Effector memory CD8-positive, alpha-beta T cell (primary cell): Measurements from ENCODE around the gene CBX1.
"Not testable (repeated sequence)": the region's sequence is repeated elsewhere in the genome, so short reads cannot be mapped to it uniquely, and the experiment has no call there.

Experiments
- ATAC-seq: fragments of 150-1000 bp; cut with Tn5 transposase; replicated peaks from 2 replicates; pipeline ENCODE4 v1.10.0; 2021; ENCODE audit warnings: mild to moderate bottlenecking, moderate library complexity
- DNase-seq, 3 experiments: peaks; one replicate each; pipeline ENCODE4 v3.0.0; 2021
- H3K27ac Mint-ChIP-seq, 2 donors: one replicate each; pipeline ENCODE4 v1.8.0; 2022; ENCODE audit warnings: mild to moderate bottlenecking in 2 of 2, mixed read lengths in 2 of 2, moderate library complexity in 2 of 2
- H3K27me3 Mint-ChIP-seq, 2 donors: one replicate each; pipeline ENCODE4 v1.8.0; 2022; ENCODE audit warnings: mixed read lengths in 2 of 2
- H3K36me3 Mint-ChIP-seq: one replicate; pipeline ENCODE4 v1.8.0; 2022; ENCODE audit warnings: mild to moderate bottlenecking, moderate library complexity, mixed read lengths; ENCODE audit not compliant: insufficient read depth
- H3K4me1 Mint-ChIP-seq, 2 donors: one replicate each; pipeline ENCODE4 v1.8.0; 2022; ENCODE audit warnings: low read depth in 2 of 2, mixed read lengths in 2 of 2
- H3K4me3 Mint-ChIP-seq, 2 donors: one replicate each; pipeline ENCODE4 v1.8.0; 2022; ENCODE audit warnings: mild to moderate bottlenecking in 2 of 2, mixed read lengths in 2 of 2, moderate library complexity in 2 of 2
- H3K9me3 Mint-ChIP-seq, 2 donors: one replicate each; pipeline ENCODE4 v1.8.0; 2022; ENCODE audit warnings: mixed read lengths in 2 of 2

CBX1 gene

GRCh38 chr17:48047741-48048383 is 53.4 kb downstream of the CBX1 start, which contains the start of gene NFE2L1:
Gene NFE2L1 (plus strand): TSS chr17:48048359. CDS start chr17:48051119, 2,760 bp downstream.
- H3K27me3 Mint-ChIP-seq: no peaks in the 10 kb centered on the region
- peak within 1 kb of the TSS; percentile 94 to 95 for H3K27ac Mint-ChIP-seq
- H3K4me1 Mint-ChIP-seq: peaks cover 45 to 50% of the 10 kb centered on the region in 2 donors
- H3K9me3 Mint-ChIP-seq: no peaks in the 10 kb centered on the region
- ATAC-seq: peak; percentile 93
- H3K4me3 Mint-ChIP-seq: peak within 1 kb of the TSS; percentile 81 to 83
- peaks cover 17% of the 10 kb centered on the region for H3K36me3 Mint-ChIP-seq
- DNase-seq: peak; percentile 94 to 95 (median 95)

- DNase-seq: no peak
- no peaks in the 10 kb centered on the region for H3K9me3 Mint-ChIP-seq
- peaks cover 17% of the 10 kb centered on the region for H3K36me3 Mint-ChIP-seq
- H3K27me3 Mint-ChIP-seq: no peaks in the 10 kb centered on the region
- H3K4me1 Mint-ChIP-seq: peaks cover 41 to 44% of the 10 kb centered on the region in 2 donors
- H3K4me3 Mint-ChIP-seq: peak overlapping the region; percentile 81 to 83
- peak overlapping the region; percentile 94 to 95 for H3K27ac Mint-ChIP-seq
- no peak for ATAC-seq
These were observed 54.1 kb downstream of the CBX1 start for GRCh38 chr17:48047113-48047740.

- DNase-seq (no peak), ATAC-seq (no peak)
- Mint-ChIP-seq H3K27me3 (peaks cover 0 to 6% of the 10 kb centered on the region in 2 donors), H3K9me3 (no peaks in the 10 kb centered on the region), H3K4me1 (peaks cover 34 to 38% of the 10 kb centered on the region in 2 donors), H3K4me3 (peak overlapping the region in 1 of 2 donors; percentile 81), H3K36me3 (peaks cover 17% of the 10 kb centered on the region), H3K27ac (peak overlapping the region in 1 of 2 donors; percentile 94)
These were observed 55.0 kb downstream of the CBX1 start for GRCh38 chr17:48046296-48046695.

GRCh38 chr17:48045316-48046001 is 55.8 kb downstream of the CBX1 start:
- H3K27me3 Mint-ChIP-seq: peaks cover 0 to 8% of the 10 kb centered on the region in 2 donors
- H3K27ac Mint-ChIP-seq: no peak overlapping the region
- DNase-seq (no peak), ATAC-seq (no peak)
- no peak overlapping the region for H3K4me3 Mint-ChIP-seq
- H3K9me3 Mint-ChIP-seq: no peaks in the 10 kb centered on the region
- H3K4me1 Mint-ChIP-seq: peaks cover 29 to 34% of the 10 kb centered on the region in 2 donors
- peaks cover 13% of the 10 kb centered on the region for H3K36me3 Mint-ChIP-seq

GRCh38 chr17:48044851-48045250 is 56.4 kb downstream of the CBX1 start:
- no peak for ATAC-seq
- Mint-ChIP-seq H3K4me1 (peaks cover 25 to 28% of the 10 kb centered on the region in 2 donors), H3K9me3 (no peaks in the 10 kb centered on the region), H3K27ac (no peak overlapping the region), H3K27me3 (peaks cover 0 to 8% of the 10 kb centered on the region in 2 donors), H3K36me3 (peaks cover 13% of the 10 kb centered on the region), H3K4me3 (no peak overlapping the region)
- no peak for DNase-seq

DNA sequence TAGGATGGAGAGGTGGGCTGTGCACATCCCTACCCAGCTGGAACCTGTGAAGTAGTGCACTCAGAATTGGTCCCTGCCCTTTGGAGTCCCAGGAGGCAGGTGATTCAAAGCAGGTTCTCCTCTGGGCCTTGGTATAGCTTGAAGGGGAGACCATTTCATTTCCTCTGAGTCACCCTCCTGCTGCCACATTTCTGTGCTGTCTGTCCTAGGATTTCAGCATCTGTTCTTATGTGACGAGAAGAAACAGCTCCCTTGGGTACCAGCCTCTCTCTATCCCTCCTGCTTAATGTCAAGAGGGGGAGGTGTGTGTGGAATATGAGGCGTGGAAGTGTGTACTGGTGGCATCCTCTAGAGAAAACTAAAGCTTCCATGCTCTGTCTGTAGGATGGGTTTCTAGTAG is 58.1 kb downstream of the CBX1 start:
- no peaks in the 10 kb centered on the region for H3K9me3 Mint-ChIP-seq
- no peak overlapping the region for H3K4me3 Mint-ChIP-seq
- H3K36me3 Mint-ChIP-seq: peaks cover 11% of the 10 kb centered on the region
- ATAC-seq (no peak), DNase-seq (no peak)
- peaks cover 14 to 19% of the 10 kb centered on the region in 2 donors for H3K27me3 Mint-ChIP-seq
- H3K27ac Mint-ChIP-seq: no peak overlapping the region
- H3K4me1 Mint-ChIP-seq: peaks cover 16 to 19% of the 10 kb centered on the region in 2 donors

DNA sequence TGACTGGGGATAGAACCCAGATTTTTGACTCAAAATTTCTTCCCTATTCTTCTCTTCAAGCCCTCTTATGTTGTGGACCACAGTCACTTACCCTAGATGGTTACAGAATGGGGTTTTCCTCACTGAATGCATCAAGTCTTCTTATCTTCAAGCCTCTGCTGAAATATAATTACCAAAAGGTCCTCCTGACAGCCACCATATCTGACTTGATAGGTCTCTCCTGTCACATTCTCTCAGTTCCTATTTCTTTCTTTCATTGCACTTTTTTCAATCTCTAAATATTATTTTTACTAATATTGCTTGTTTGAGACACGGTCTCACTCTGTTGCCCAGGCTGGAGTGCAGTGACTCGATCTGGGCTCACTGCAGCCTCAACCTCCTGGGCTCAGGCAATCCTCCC is 62.6 kb downstream of the CBX1 start:
- no peak for DNase-seq
- no peak for ATAC-seq
- no peaks in the 10 kb centered on the region for H3K36me3 Mint-ChIP-seq
- peak overlapping the region; percentile 84 to 88 for H3K4me3 Mint-ChIP-seq
- H3K27me3 Mint-ChIP-seq: peaks cover 24 to 36% of the 10 kb centered on the region in 2 donors
- peaks cover 5 to 11% of the 10 kb centered on the region in 2 donors for H3K4me1 Mint-ChIP-seq
- H3K9me3 Mint-ChIP-seq: no peaks in the 10 kb centered on the region
- H3K27ac Mint-ChIP-seq: no peak overlapping the region

- H3K4me1 Mint-ChIP-seq: peaks cover 5 to 11% of the 10 kb centered on the region in 2 donors
- H3K4me3 Mint-ChIP-seq: peak overlapping the region; percentile 84 to 88
- H3K36me3 Mint-ChIP-seq: no peaks in the 10 kb centered on the region
- H3K27me3 Mint-ChIP-seq: peaks cover 30 to 44% of the 10 kb centered on the region in 2 donors
- no peaks in the 10 kb centered on the region for H3K9me3 Mint-ChIP-seq
- ATAC-seq (peak; percentile 3), DNase-seq (no peak)
- peak overlapping the region in 1 of 2 donors; percentile 33 for H3K27ac Mint-ChIP-seq
These were observed 63.4 kb downstream of the CBX1 start for GRCh38 chr17:48037838-48038323.

GRCh38 chr17:48037036-48037837 is 64.0 kb downstream of the CBX1 start, which contains the start of gene COPZ2:
Gene COPZ2 (minus strand): TSS chr17:48037797. CDS start chr17:48037777, 20 bp downstream.
- Mint-ChIP-seq H3K9me3 (no peaks in the 10 kb centered on the region), H3K4me3 (peak within 1 kb of the TSS; percentile 84 to 88), H3K27me3 (peaks cover 36 to 50% of the 10 kb centered on the region in 2 donors)

GRCh38 chr17:48036693-48037035 is 64.6 kb downstream of the CBX1 start:
- peaks cover 42 to 54% of the 10 kb centered on the region in 2 donors for H3K27me3 Mint-ChIP-seq
- ATAC-seq: no peak
- H3K4me1 Mint-ChIP-seq: peaks cover 5 to 11% of the 10 kb centered on the region in 2 donors
- H3K36me3 Mint-ChIP-seq: no peaks in the 10 kb centered on the region
- peak overlapping the region; percentile 71 to 79 for H3K4me3 Mint-ChIP-seq
- H3K9me3 Mint-ChIP-seq: no peaks in the 10 kb centered on the region
- no peak for DNase-seq
- H3K27ac Mint-ChIP-seq: peak overlapping the region in 1 of 2 donors; percentile 44

More at GRCh38 chr17:48037036-48037837, 64.0 kb downstream of the CBX1 start, which contains the start of gene COPZ2:
- ATAC-seq: peak; percentile 96
- Mint-ChIP-seq H3K27ac (peak within 1 kb of the TSS in 1 of 2 donors; percentile 44), H3K36me3 (no peaks in the 10 kb centered on the region), H3K4me1 (peaks cover 5 to 11% of the 10 kb centered on the region in 2 donors)
- peak; percentile 60 to 67 (median 62) for DNase-seq

- H3K36me3 Mint-ChIP-seq, H3K27ac Mint-ChIP-seq, ATAC-seq, H3K4me3 Mint-ChIP-seq, DNase-seq, H3K9me3 Mint-ChIP-seq: not testable (repeated sequence)
- peaks cover 58 to 67% of the 10 kb centered on the region in 2 donors for H3K27me3 Mint-ChIP-seq
- H3K4me1 Mint-ChIP-seq: peaks cover 5 to 11% of the 10 kb centered on the region in 2 donors
These were observed 66.5 kb downstream of the CBX1 start for GRCh38 chr17:48034734-48035133.

GRCh38 chr17:48031966-48032365 is 69.3 kb downstream of the CBX1 start:
- ATAC-seq (no peak), DNase-seq (no peak)
- peaks cover 0 to 3% of the 10 kb centered on the region in 2 donors for H3K4me1 Mint-ChIP-seq
- no peaks in the 10 kb centered on the region for H3K36me3 Mint-ChIP-seq
- H3K9me3 Mint-ChIP-seq: no peaks in the 10 kb centered on the region
- H3K27ac Mint-ChIP-seq: no peak overlapping the region
- H3K4me3 Mint-ChIP-seq: no peak overlapping the region
- peaks cover 39 to 71% of the 10 kb centered on the region in 2 donors for H3K27me3 Mint-ChIP-seq
